Measurements from ENCODE around the gene CNFN.

The CNFN gene

DNA sequence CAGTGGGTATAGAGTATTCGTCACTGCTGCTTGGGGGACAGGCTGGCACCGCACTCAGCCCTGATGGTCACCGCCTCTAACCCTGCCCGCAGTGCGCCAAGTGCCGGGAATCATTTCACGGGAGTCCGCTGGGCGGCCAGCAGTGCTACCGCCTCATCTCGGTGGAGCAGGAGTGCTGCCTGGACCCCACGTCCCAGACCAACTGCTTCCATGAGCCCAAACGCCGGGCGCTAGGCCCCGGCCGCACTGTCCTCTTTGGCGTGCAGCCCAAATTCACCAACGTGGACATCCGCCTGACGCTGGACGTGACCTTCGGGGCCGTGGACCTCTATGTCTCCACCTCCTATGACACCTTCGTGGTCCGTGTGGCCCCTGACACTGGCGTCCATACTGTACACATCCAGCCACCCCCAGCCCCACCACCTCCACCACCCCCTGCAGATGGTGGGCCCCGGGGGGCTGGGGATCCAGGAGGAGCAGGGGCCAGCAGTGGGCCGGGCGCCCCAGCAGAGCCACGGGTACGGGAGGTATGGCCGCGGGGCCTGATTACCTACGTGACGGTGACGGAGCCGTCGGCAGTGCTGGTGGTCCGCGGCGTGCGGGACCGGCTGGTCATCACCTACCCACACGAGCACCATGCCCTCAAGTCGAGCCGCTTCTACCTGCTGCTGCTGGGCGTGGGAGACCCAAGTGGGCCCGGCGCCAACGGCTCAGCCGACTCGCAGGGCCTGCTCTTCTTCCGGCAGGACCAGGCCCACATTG is 14.5 kb downstream of the CNFN start:
- DNase-seq (ENCODE audit: low read depth in 2 of 2), result no peak

- no peak for DNase-seq (ENCODE audit: low read depth in 2 of 2)
Measured at GRCh38 chr19:42374826-42375376, 15.2 kb downstream of the CNFN start.

DNA sequence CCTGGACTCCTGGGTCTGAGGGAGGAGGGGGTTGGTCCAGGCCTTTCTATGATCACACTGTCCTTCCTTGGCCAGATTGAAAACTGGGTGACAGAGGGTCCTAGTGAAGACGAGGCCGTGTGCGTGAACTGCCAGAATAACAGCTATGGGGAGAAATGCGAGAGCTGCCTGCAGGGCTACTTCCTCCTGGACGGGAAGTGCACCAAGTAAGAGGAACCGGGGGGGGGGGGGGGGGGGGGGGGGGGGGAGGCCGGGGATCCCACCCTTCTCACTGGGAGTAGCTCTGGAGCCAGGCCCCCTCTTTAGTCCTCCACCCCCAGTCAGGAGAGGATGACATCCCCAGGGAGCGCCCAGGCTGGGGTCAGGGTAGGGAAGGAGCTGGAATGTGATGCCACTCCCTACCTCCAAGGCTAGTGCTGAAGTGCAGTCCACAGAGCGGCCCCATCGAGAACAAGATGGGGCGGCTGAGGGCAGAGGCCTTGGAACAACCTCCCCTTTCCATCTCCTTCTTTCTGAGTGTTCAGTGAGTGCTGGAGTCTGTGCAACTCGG is 19.4 kb downstream of the CNFN start:
- DNase-seq (ENCODE audit: low read depth in 2 of 2), result no peak

GRCh38 chr19:42370068-42370520 is 20.0 kb downstream of the CNFN start:
- no peak for DNase-seq (ENCODE audit: low read depth in 2 of 2)

DNA sequence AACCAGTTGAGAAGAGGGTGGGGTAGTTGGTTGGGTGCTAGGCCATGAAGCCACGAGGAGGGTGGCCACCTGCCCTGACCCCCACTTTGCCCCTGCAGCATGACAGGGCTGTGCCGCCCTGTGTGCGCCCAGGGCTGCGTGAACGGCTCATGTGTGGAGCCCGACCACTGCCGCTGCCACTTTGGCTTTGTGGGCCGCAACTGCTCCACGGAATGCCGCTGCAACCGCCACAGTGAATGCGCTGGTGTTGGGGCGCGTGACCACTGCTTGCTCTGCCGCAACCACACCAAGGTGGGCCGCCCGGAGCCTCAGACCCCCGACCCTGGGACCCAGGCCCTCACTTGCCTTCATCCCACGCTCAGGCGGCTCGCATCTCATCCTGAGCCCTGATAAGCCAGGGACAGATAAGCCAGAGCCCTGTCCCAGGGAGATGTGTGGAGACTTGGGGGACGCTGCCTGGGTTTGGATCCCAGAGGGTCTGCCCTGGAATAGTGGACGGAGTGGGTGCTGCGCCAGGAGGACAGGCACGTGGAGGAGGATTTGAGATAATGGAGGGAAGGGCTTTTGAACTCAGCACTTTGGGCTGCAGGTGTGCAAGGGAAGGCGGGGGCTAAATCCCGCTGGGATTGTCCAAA is 20.5 kb downstream of the CNFN start:
- no peak for DNase-seq (ENCODE audit: low read depth in 2 of 2)

- DNase-seq (ENCODE audit: low read depth in 2 of 2), result no peak
Measured at GRCh38 chr19:42368765-42369164, 21.3 kb downstream of the CNFN start.

GRCh38 chr19:42368360-42368759 is 21.7 kb downstream of the CNFN start:
- DNase-seq (ENCODE audit: low read depth in 2 of 2), result no peak

DNA sequence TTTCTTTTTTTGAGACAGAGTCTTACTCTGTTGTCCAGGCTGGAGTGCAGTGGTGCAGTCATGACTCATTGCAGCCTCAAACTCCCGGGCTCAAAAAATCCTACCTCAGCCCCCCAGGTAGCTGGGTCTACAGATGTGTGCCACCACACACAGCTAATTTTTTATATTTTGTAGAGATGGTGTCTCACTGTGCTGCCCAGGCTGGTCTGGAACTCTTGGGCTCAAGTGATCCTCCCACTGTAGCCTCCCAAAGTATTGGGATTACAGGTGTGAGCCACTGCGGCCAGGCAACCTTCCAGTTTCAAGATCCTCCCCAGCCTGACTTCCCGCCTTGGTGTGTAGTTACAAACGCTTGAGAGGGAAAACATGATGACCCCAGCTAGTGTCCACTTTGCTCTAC is 22.2 kb downstream of the CNFN start:
- DNase-seq (ENCODE audit: low read depth in 2 of 2), result no peak

GRCh38 chr19:42366673-42367072 is 23.4 kb downstream of the CNFN start:
- DNase-seq (ENCODE audit: low read depth in 2 of 2), result no peak

GRCh38 chr19:42363614-42364346 is 26.3 kb downstream of the CNFN start:
- no peak for DNase-seq (ENCODE audit: low read depth in 2 of 2)

GRCh38 chr19:42362891-42363440 is 27.1 kb downstream of the CNFN start:
- no peak for DNase-seq (ENCODE audit: low read depth in 2 of 2)

- DNase-seq (ENCODE audit: low read depth in 2 of 2), result no peak
Measured at GRCh38 chr19:42362342-42362741, 27.8 kb downstream of the CNFN start.

- no peak for DNase-seq (ENCODE audit: low read depth in 2 of 2)
Measured at GRCh38 chr19:42361545-42361910, 28.6 kb downstream of the CNFN start.

GRCh38 chr19:42360787-42361544 is 29.1 kb downstream of the CNFN start:
- DNase-seq (ENCODE audit: low read depth in 2 of 2), result no peak

DNA sequence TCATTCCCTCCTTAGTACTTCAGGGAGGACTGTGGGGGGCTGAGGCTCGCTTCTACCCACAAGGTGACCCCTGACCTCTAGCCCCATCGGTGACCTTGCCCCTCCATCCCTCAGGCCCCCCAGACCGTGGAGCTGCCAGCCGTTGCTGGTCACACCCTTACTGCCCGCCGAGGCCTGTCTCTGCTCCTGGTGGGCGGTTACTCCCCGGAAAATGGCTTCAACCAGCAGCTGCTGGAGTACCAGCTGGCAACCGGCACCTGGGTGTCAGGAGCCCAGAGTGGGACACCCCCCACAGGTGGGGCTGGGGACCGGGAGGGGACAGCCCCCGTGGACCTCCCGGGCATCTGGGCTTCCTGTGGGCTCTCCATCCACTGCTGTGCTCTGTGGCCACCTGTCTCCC is 32.8 kb downstream of the CNFN start:
- DNase-seq (ENCODE audit: low read depth in 2 of 2), result no peak

DNA sequence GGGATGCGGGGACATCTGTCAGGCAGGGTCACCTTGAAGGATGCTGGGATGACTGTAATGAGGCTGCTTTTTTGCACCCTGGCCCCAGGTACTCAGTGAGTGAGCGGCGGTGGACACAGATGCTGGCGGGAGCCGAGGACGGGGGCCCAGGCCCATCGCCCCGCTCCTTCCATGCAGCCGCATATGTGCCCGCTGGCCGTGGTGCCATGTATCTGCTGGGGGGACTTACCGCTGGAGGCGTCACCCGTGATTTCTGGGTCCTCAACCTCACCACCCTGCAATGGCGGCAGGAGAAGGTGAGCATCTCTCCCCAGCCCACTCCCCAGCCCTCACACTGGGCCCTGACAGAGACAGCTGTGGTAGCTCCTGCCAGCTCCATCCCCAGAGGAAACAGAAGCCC is 33.4 kb downstream of the CNFN start:
- no peak for DNase-seq (ENCODE audit: low read depth in 2 of 2)

- no peak for DNase-seq (ENCODE audit: low read depth in 2 of 2)
Measured at GRCh38 chr19:42355896-42356295, 34.2 kb downstream of the CNFN start.

DNA sequence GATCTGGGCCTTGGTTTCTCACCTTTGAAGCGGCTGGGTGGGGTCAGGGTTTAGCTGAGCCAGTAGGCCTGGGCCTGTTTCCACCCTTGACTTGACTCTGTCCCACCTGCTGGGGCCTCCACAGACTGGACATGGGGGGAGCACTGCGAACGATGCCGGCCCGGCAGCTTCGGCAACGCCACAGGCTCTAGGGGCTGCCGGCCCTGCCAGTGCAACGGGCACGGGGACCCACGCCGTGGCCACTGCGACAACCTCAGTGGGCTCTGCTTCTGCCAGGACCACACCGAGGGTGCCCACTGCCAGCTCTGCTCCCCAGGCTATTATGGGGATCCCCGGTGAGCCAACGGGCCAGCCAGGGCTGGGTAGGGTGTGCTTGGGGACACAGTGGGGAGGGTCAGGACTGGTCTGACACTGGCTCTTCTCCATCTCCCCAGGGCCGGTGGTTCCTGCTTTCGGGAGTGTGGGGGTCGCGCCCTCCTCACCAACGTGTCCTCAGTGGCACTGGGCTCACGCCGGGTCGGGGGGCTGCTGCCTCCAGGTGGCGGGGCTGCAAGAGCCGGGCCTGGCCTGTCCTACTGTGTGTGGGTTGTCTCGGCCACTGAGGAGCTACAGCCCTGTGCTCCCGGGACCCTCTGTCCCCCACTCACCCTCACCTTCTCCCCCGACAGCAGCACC is 36.6 kb downstream of the CNFN start:
- no peak for DNase-seq (ENCODE audit: low read depth in 2 of 2)

- no peak for DNase-seq (ENCODE audit: low read depth in 2 of 2)
Measured at GRCh38 chr19:42352301-42353259, 37.5 kb downstream of the CNFN start.

Data from activated CD8-positive, alpha-beta memory T cell treated with anti-CD3 and anti-CD28 coated beads for 4 hours (primary cell).